ENCODE data around the gene CXCL1.

CXCL1 gene

GRCh38 chr4:73912191-73912590 lies 43.0 kb downstream of the CXCL1 start:
- H3K4me2 ChIP-seq (ENCODE audit: low read depth, low read length), result no peak overlapping the region
- no peak overlapping the region for H3K27ac ChIP-seq (ENCODE audit: low read length)
- H3K9ac ChIP-seq (ENCODE audit: low read length), result no peak overlapping the region
- H3K79me2 ChIP-seq (ENCODE audit: low read length), result no peaks in the 10 kb centered on the region
- no peaks in the 10 kb centered on the region for H3K9me2 ChIP-seq (replicated peaks; ENCODE audit: insufficient read depth, low read length)
- H3F3A ChIP-seq (ENCODE audit: insufficient read depth, low read length), result no peaks in the 10 kb centered on the region
- no peaks in the 10 kb centered on the region for H4K20me1 ChIP-seq (ENCODE audit: insufficient read depth, low read length)
- TF ChIP-seq CTCF (IDR thresholded peaks at IDR 0.05; ENCODE audit: low read length) (no peak), EZH2 (optimal IDR thresholded peaks at IDR 0.05; ENCODE audit: low read depth, low read length) (no peak), EZH2phosphoT487 (IDR thresholded peaks at IDR 0.05; ENCODE audit: low read length) (no peak)
- no peak overlapping the region for H3K4me3 ChIP-seq (ENCODE audit: low read length)
- no peaks in the 10 kb centered on the region for H3K27me3 ChIP-seq (replicated peaks; ENCODE audit: insufficient read depth, low read length)
- H3K9me3 ChIP-seq (replicated peaks; ENCODE audit: insufficient read depth, low read length), result no peaks in the 10 kb centered on the region
- H2AFZ ChIP-seq (ENCODE audit: low read length), result no peak overlapping the region
- H3K36me3 ChIP-seq (replicated peaks; ENCODE audit: insufficient read depth, low read length), result no peaks in the 10 kb centered on the region
- DNase-seq, result no peak
- no peaks in the 10 kb centered on the region for H3K4me1 ChIP-seq (ENCODE audit: low read length)

- no peaks in the 10 kb centered on the region for H3F3A ChIP-seq (ENCODE audit: insufficient read depth, low read length)
- no peaks in the 10 kb centered on the region for H3K27me3 ChIP-seq (replicated peaks; ENCODE audit: insufficient read depth, low read length)
- no peak overlapping the region for H3K4me3 ChIP-seq (ENCODE audit: low read length)
- H3K9me3 ChIP-seq (replicated peaks; ENCODE audit: insufficient read depth, low read length), result no peaks in the 10 kb centered on the region
- no peaks in the 10 kb centered on the region for H3K4me1 ChIP-seq (ENCODE audit: low read length)
- no peaks in the 10 kb centered on the region for H3K79me2 ChIP-seq (ENCODE audit: low read length)
- H3K4me2 ChIP-seq (ENCODE audit: low read depth, low read length), result no peak overlapping the region
- H2AFZ ChIP-seq (ENCODE audit: low read length), result no peak overlapping the region
- no peak for TF ChIP-seq EZH2phosphoT487 (IDR thresholded peaks at IDR 0.05; ENCODE audit: low read length)
- no peaks in the 10 kb centered on the region for H4K20me1 ChIP-seq (ENCODE audit: insufficient read depth, low read length)
- H3K27ac ChIP-seq (ENCODE audit: low read length), result no peak overlapping the region
- no peak for DNase-seq
- H3K36me3 ChIP-seq (replicated peaks; ENCODE audit: insufficient read depth, low read length), result no peaks in the 10 kb centered on the region
- H3K9me2 ChIP-seq (replicated peaks; ENCODE audit: insufficient read depth, low read length), result no peaks in the 10 kb centered on the region
- H3K9ac ChIP-seq (ENCODE audit: low read length), result no peak overlapping the region
Measured at GRCh38 chr4:73914071-73914470, 44.9 kb downstream of the CXCL1 start.

DNA sequence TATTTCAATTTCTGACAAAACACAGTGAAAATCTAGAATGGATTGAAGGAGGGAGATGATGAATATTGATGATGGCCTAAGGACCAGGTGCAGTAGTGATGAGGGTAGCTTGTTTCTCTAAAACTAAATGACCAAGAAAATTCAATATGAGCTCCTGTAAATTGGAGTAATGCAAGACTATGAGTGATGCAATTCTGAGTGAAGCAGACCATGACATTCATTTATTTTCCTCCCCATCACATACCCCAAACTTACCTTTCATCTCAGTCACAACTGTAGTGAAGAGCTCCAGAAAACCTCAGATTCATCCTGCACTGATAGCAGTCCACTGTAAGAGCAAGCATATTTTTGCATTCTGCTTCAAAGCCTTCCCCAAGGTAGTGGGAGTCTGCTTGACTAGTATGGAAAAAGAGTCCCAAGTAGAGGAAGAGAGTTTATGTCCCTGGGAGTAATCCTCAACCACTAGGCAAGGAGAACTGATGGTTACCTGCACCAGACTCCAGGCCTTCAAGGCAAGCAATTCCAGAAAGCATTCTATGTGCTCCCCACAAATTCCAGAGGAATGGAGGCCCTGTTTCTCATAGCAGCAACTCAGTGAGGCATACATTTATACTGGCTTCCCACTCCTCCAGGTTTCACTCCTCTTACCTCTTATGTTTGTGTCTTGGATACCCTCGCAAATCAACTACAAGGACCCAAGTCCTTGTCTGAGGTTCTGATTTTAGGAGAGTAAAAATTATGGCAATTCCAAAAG lies 47.2 kb downstream of the CXCL1 start:
- H3K4me3 ChIP-seq (ENCODE audit: low read length), result no peak overlapping the region
- no peak for TF ChIP-seq EZH2 (optimal IDR thresholded peaks at IDR 0.05; ENCODE audit: low read depth, low read length)
- TF ChIP-seq CTCF (IDR thresholded peaks at IDR 0.05; ENCODE audit: low read length), result no peak
- TF ChIP-seq EZH2phosphoT487 (IDR thresholded peaks at IDR 0.05; ENCODE audit: low read length), result no peak
- H3K4me1 ChIP-seq (ENCODE audit: low read length), result no peaks in the 10 kb centered on the region

DNA sequence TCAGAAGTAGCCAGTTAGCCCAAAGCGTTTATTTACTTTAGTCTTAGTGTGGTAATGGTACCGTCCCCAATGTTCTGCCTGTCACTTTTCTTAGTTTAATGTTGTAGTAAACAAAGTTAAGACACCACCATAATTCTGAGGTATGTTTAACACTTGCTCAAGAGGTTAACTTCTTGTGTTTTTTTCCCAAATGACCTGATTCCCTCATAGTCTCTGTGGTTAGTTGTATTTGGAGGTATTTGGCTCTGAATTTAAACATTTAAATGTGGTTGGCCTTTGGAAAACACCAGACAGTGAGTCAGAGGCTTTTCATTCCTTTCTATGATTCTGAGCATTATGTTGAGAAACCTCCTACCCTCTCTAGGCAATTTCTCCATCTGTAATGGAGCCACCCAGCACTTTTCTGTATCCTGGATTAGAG lies 47.9 kb downstream of the CXCL1 start:
- H3F3A ChIP-seq (ENCODE audit: insufficient read depth, low read length), result no peaks in the 10 kb centered on the region
- no peaks in the 10 kb centered on the region for H3K36me3 ChIP-seq (replicated peaks; ENCODE audit: insufficient read depth, low read length)
- no peaks in the 10 kb centered on the region for H3K27me3 ChIP-seq (replicated peaks; ENCODE audit: insufficient read depth, low read length)
- H3K4me3 ChIP-seq (ENCODE audit: low read length), result no peak overlapping the region
- H3K9me2 ChIP-seq (replicated peaks; ENCODE audit: insufficient read depth, low read length), result no peaks in the 10 kb centered on the region
- no peak overlapping the region for H3K27ac ChIP-seq (ENCODE audit: low read length)
- no peak overlapping the region for H3K9ac ChIP-seq (ENCODE audit: low read length)
- no peaks in the 10 kb centered on the region for H3K4me1 ChIP-seq (ENCODE audit: low read length)
- no peak overlapping the region for H3K4me2 ChIP-seq (ENCODE audit: low read depth, low read length)
- H3K9me3 ChIP-seq (replicated peaks; ENCODE audit: insufficient read depth, low read length), result no peaks in the 10 kb centered on the region
- H3K79me2 ChIP-seq (ENCODE audit: low read length), result no peaks in the 10 kb centered on the region
- no peak for DNase-seq
- H2AFZ ChIP-seq (ENCODE audit: low read length), result no peak overlapping the region
- TF ChIP-seq CTCF (IDR thresholded peaks at IDR 0.05; ENCODE audit: low read length), result no peak
- no peak for TF ChIP-seq EZH2phosphoT487 (IDR thresholded peaks at IDR 0.05; ENCODE audit: low read length)
- no peak for TF ChIP-seq EZH2 (optimal IDR thresholded peaks at IDR 0.05; ENCODE audit: low read depth, low read length)
- no peaks in the 10 kb centered on the region for H4K20me1 ChIP-seq (ENCODE audit: insufficient read depth, low read length)

More for the DNA sequence above, 47.2 kb downstream of the CXCL1 start:
- Histone ChIP-seq H4K20me1 (ENCODE audit: insufficient read depth, low read length) (no peaks in the 10 kb centered on the region), H3K27me3 (replicated peaks; ENCODE audit: insufficient read depth, low read length) (no peaks in the 10 kb centered on the region), H3K4me2 (ENCODE audit: low read depth, low read length) (no peak overlapping the region), H3F3A (ENCODE audit: insufficient read depth, low read length) (no peaks in the 10 kb centered on the region), H3K9me3 (replicated peaks; ENCODE audit: insufficient read depth, low read length) (no peaks in the 10 kb centered on the region), H3K79me2 (ENCODE audit: low read length) (no peaks in the 10 kb centered on the region), H3K27ac (ENCODE audit: low read length) (no peak overlapping the region), H3K9me2 (replicated peaks; ENCODE audit: insufficient read depth, low read length) (no peaks in the 10 kb centered on the region), H3K9ac (ENCODE audit: low read length) (no peak overlapping the region), H3K36me3 (replicated peaks; ENCODE audit: insufficient read depth, low read length) (no peaks in the 10 kb centered on the region), H2AFZ (ENCODE audit: low read length) (no peak overlapping the region)
- DNase-seq, result no peak
